ENCODE measurements around the gene C10orf88. TPM values are rescaled to one million over a fixed set of nuclear protein-coding genes. Genes with fewer than 3 reads are reported as not detected.

The C10orf88 gene
- total and polyA plus RNA-seq, 2 of the 8 experiments (the other 6 are each of a cell fraction or from before 2014, with no cell fraction given), result 3.2 to 11.0 TPM

- WGBS, 2 experiments (ENCODE audit: extremely low coverage in 1 of 2, insufficient coverage in 1 of 2, insufficient read length in 1 of 2, insufficient replicate concordance in 2 of 2, low coverage in 1 of 2, low lambda C conversion rate in 2 of 2, missing lambda C conversion rate in 1 of 2), result 86% methylated on average over 4 of the region's 4 CpGs; no CpG with 5 or more reads in 1 of the 2 experiments
Measured at GRCh38 chr10:122995936-122996335, 41.9 kb upstream of the C10orf88 start.

More at GRCh38 chr10:122995936-122996335, 41.9 kb upstream of the C10orf88 start:
- no peak overlapping the region for H2BK5ac ChIP-seq (ENCODE audit: low read depth, low read length)
- H4K20me1 ChIP-seq (replicated peaks in 1 of 2; ENCODE audit: control insufficient read depth in 1 of 2, insufficient read depth in 2 of 2, low read length in 2 of 2), result peaks cover 0 to 4% of the 10 kb centered on the region in 2 experiments
- no peaks in the 10 kb centered on the region; the same call in 1 of the 2 replicates for H3K79me1 ChIP-seq (ENCODE audit: low read depth, low read length)
- no peak overlapping the region for H4K5ac ChIP-seq (ENCODE audit: insufficient read length, low read depth, low read length)
- H4K91ac ChIP-seq (replicated peaks; ENCODE audit: insufficient read length, low read length), result no peak overlapping the region
- CTCF ChIA-PET (ENCODE audit: partially characterized antibody), result interaction anchor here (1.4 kb wide), 1 partner anchor 57 kb away, joined by 3 read pairs; no protein-coding TSS in a partner anchor
- peaks cover 2 to 23% (median 9%) of the 10 kb centered on the region in 4 experiments; a peak in 6 of 8 replicates for H3K36me3 ChIP-seq (ENCODE audit: control insufficient read depth in 2 of 4, insufficient read depth in 4 of 4, low read length in 3 of 4)
- no peak overlapping the region for H4K8ac ChIP-seq (ENCODE audit: extremely low read depth, insufficient read depth, low read length)
- no peak overlapping the region for H3K18ac ChIP-seq (ENCODE audit: extremely low read depth, low read length)
- no peak for DNase-seq (ENCODE audit: low read depth in 1 of 2, low spot score in 2 of 2)
- no peak overlapping the region for H2AK5ac ChIP-seq (ENCODE audit: low read depth, low read length)
- no peak overlapping the region for H3K23ac ChIP-seq (ENCODE audit: insufficient read length)
- no peaks in the 10 kb centered on the region for H3K4me1 ChIP-seq (replicated peaks in 1 of 4; ENCODE audit: control insufficient read depth in 3 of 4, insufficient read depth in 4 of 4, low read length in 3 of 4)
- no peaks in the 10 kb centered on the region for H3K27me3 ChIP-seq (replicated peaks in 1 of 4; ENCODE audit: control insufficient read depth in 3 of 4, extremely low read depth in 1 of 4, insufficient read depth in 3 of 4, low read length in 3 of 4)
- no peak overlapping the region for H2BK20ac ChIP-seq (ENCODE audit: low read length)
- no peak for TF ChIP-seq GTF2F1 (IDR thresholded peaks at IDR 0.05; ENCODE audit: borderline replicate concordance, low read depth, low read length)
- TF ChIP-seq JUN (IDR thresholded peaks at IDR 0.05; ENCODE audit: low read depth, low read length), result no peak
- no peaks in the 10 kb centered on the region; a peak in 1 of 4 replicates for H3K9me3 ChIP-seq (ENCODE audit: insufficient read depth in 2 of 2, low read depth in 1 of 2, low read length in 1 of 2)
- no peak overlapping the region for H3K27ac ChIP-seq (ENCODE audit: low read depth, low read length)
- H3K4me2 ChIP-seq (ENCODE audit: insufficient read depth in 1 of 2, low read depth in 2 of 2, low read length in 2 of 2), result no peak overlapping the region
- H2BK15ac ChIP-seq (ENCODE audit: low read length), result no peak overlapping the region
- H2BK120ac ChIP-seq (replicated peaks; ENCODE audit: low read depth, low read length), result no peak overlapping the region
- no peaks in the 10 kb centered on the region for H3K23me2 ChIP-seq (ENCODE audit: low read depth, low read length)
- POLR2A ChIA-PET (ENCODE audit: partially characterized antibody), result interaction anchor here (0.5 to 3.5 kb wide), 3 partner anchors 13 to 314 kb away, joined by 3 to 12 read pairs (median 3); partner anchors contain the start of genes ACADSB and PSTK
- no peak for FAIRE-seq
- no peak overlapping the region for H3K14ac ChIP-seq (ENCODE audit: insufficient read length)
- H2AFZ ChIP-seq (ENCODE audit: low read length), result no peak overlapping the region
- no peak overlapping the region for H3K9ac ChIP-seq (replicated peaks in 1 of 4; ENCODE audit: extremely low read depth in 1 of 4, low read depth in 3 of 4, low read length in 3 of 4)
- H3K4ac ChIP-seq (replicated peaks; ENCODE audit: insufficient read length, low read depth, low read length), result no peak overlapping the region
- no peak overlapping the region for H2BK12ac ChIP-seq (ENCODE audit: low read depth, low read length)
- H3K79me2 ChIP-seq (ENCODE audit: control insufficient read depth in 1 of 2, insufficient read depth in 2 of 2, low read length in 2 of 2), result peaks cover 0 to 18% of the 10 kb centered on the region in 2 experiments; a peak in 2 of 4 replicates
- no peak overlapping the region for H3K56ac ChIP-seq (replicated peaks; ENCODE audit: insufficient read length, low read depth, low read length)
- H3K4me3 ChIP-seq (ENCODE audit: extremely low read depth in 1 of 4, insufficient read depth in 2 of 4, low read depth in 3 of 4, low read length in 4 of 4), result no peak overlapping the region
